Loucy (cell line): ENCODE data around the gene MROH2B.

ENCODE experiments used
- H2AFZ ChIP-seq: fragments of 200-600 bp; sonication (generic); 2 replicates; pipeline ENCODE4 v1.6.0; 2016; ENCODE audit warnings: antibody characterized with exemption, mild to moderate bottlenecking, low read length, moderate library complexity
- H3F3A ChIP-seq: fragments of 200-600 bp; 2 replicates; pipeline ENCODE4 v1.6.0; 2016; ENCODE audit warnings: antibody characterized with exemption, low read depth, mild to moderate bottlenecking
- H3K27me3 ChIP-seq: fragments of 200-600 bp; sonication (generic); 2 replicates; pipeline ENCODE4 v1.6.1; 2014; ENCODE audit warnings: low read length, mild to moderate bottlenecking; ENCODE audit not compliant: insufficient read depth, poor library complexity, severe bottlenecking
- H3K36me3 ChIP-seq: fragments of 200-600 bp; sonication (generic); 2 replicates; pipeline ENCODE4 v1.6.1; 2016; ENCODE audit warnings: low read length; ENCODE audit not compliant: insufficient read depth
- H3K4me1 ChIP-seq: fragments of 200-600 bp; sonication (generic); 2 replicates; pipeline ENCODE4 v1.5.1; 2014; ENCODE audit warnings: low read length, mild to moderate bottlenecking; ENCODE audit not compliant: insufficient read depth, poor library complexity, severe bottlenecking
- H3K4me2 ChIP-seq: fragments of 200-600 bp; sonication (generic); 2 replicates; pipeline ENCODE4 v1.6.0; 2014; ENCODE audit warnings: antibody characterized with exemption, low read length, low read depth, mild to moderate bottlenecking; ENCODE audit not compliant: poor library complexity, severe bottlenecking
- H3K4me3 ChIP-seq: fragments of 200-600 bp; sonication (generic); 2 replicates; pipeline ENCODE4 v1.5.1; 2014; ENCODE audit warnings: low read length, mild to moderate bottlenecking, mixed read lengths; ENCODE audit not compliant: poor library complexity, severe bottlenecking
- H3K79me2 ChIP-seq: fragments of 200-600 bp; sonication (generic); 2 replicates; pipeline ENCODE4 v1.6.1; 2014; ENCODE audit warnings: low read length; ENCODE audit not compliant: insufficient read depth
- H3K9ac ChIP-seq: fragments of 200-600 bp; sonication (generic); 2 replicates; pipeline ENCODE4 v1.6.0; 2014; ENCODE audit warnings: mild to moderate bottlenecking, low read depth, low read length, moderate library complexity; ENCODE audit not compliant: poor library complexity, severe bottlenecking
- H3K9me2 ChIP-seq: fragments of 200-600 bp; sonication (generic); replicated peaks from 2 replicates; pipeline ENCODE4 v1.6.1; 2016; ENCODE audit warnings: low read depth, low read length, mixed read lengths
- H3K9me3 ChIP-seq: fragments of 200-600 bp; sonication (generic); 2 replicates; pipeline ENCODE4 v1.6.1; 2014; ENCODE audit warnings: mild to moderate bottlenecking, antibody characterized with exemption, low read length, low read depth; ENCODE audit not compliant: insufficient read depth
- H4K20me1 ChIP-seq: fragments of 200-600 bp; sonication (generic); 2 replicates; pipeline ENCODE4 v1.6.0; 2014; ENCODE audit warnings: antibody characterized with exemption, low read length, mild to moderate bottlenecking; ENCODE audit not compliant: insufficient read depth, poor library complexity, severe bottlenecking
- EZH2phosphoT487 ChIP-seq: fragments of 200-600 bp; IDR thresholded peaks from 2 replicates; pipeline ENCODE4 v1.6.1; 2018; ENCODE audit warnings: antibody characterized with exemption, mild to moderate bottlenecking, moderate library complexity, borderline replicate concordance
- TF ChIP-seq, protein P1 (sequence below): fragments of 200-600 bp; sonication (generic); conservative IDR thresholded peaks from 2 replicates; pipeline ENCODE4 v1.5.1; 2014; ENCODE audit warnings: mild to moderate bottlenecking, antibody characterized with exemption, low read length

The MROH2B gene

GRCh38 chr5:41115281-41115680 lies 44.1 kb upstream of the MROH2B start:
- Histone ChIP-seq H3K9me3 (no peaks in the 10 kb centered on the region), H4K20me1 (no peaks in the 10 kb centered on the region), H3K9me2 (no peaks in the 10 kb centered on the region), H3F3A (no peaks in the 10 kb centered on the region), H3K27me3 (no peaks in the 10 kb centered on the region), H2AFZ (no peak overlapping the region), H3K4me3 (no peak overlapping the region), H3K79me2 (no peaks in the 10 kb centered on the region), H3K36me3 (no peaks in the 10 kb centered on the region), H3K9ac (no peak overlapping the region), H3K4me1 (no peaks in the 10 kb centered on the region), H3K4me2 (no peak overlapping the region)
- TF ChIP-seq EZH2phosphoT487: no peak
- TF ChIP-seq, protein P1, sequence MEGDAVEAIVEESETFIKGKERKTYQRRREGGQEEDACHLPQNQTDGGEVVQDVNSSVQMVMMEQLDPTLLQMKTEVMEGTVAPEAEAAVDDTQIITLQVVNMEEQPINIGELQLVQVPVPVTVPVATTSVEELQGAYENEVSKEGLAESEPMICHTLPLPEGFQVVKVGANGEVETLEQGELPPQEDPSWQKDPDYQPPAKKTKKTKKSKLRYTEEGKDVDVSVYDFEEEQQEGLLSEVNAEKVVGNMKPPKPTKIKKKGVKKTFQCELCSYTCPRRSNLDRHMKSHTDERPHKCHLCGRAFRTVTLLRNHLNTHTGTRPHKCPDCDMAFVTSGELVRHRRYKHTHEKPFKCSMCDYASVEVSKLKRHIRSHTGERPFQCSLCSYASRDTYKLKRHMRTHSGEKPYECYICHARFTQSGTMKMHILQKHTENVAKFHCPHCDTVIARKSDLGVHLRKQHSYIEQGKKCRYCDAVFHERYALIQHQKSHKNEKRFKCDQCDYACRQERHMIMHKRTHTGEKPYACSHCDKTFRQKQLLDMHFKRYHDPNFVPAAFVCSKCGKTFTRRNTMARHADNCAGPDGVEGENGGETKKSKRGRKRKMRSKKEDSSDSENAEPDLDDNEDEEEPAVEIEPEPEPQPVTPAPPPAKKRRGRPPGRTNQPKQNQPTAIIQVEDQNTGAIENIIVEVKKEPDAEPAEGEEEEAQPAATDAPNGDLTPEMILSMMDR: no peak

- Histone ChIP-seq H3K4me1 (no peaks in the 10 kb centered on the region), H3K4me3 (no peak overlapping the region), H3K79me2 (no peaks in the 10 kb centered on the region), H4K20me1 (no peaks in the 10 kb centered on the region), H3F3A (no peaks in the 10 kb centered on the region), H2AFZ (no peak overlapping the region), H3K9ac (no peak overlapping the region), H3K36me3 (no peaks in the 10 kb centered on the region), H3K9me3 (no peaks in the 10 kb centered on the region), H3K9me2 (no peaks in the 10 kb centered on the region), H3K27me3 (no peaks in the 10 kb centered on the region), H3K4me2 (no peak overlapping the region)
- TF ChIP-seq, protein P1: no peak
- no peak for TF ChIP-seq EZH2phosphoT487
These were observed 41.6 kb upstream of the MROH2B start for GRCh38 chr5:41112486-41113455.

DNA sequence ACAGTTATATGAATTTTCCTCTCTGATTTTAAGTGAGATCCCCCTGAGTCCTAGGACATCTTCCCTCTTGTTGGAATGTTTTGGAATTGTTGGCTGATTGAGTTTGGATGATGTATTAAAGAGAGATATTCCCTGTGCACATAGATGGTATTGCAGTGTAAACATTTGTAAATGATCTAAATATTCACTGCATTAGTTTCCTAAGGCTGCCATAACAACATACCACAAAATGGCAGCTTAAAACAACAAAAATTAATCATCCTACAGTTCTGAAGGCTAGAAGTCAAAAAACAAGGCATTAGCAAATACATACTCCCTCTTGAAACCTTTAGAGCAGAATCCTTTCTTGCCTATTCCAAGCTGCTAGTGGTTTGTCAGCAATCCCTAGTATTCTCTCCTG lies 38.0 kb upstream of the MROH2B start:
- H3K4me2 ChIP-seq: no peak overlapping the region
- H2AFZ ChIP-seq: no peak overlapping the region
- no peaks in the 10 kb centered on the region for H3K9me3 ChIP-seq
- H3F3A ChIP-seq: no peaks in the 10 kb centered on the region
- no peak for TF ChIP-seq EZH2phosphoT487
- TF ChIP-seq, protein P1: no peak
- H4K20me1 ChIP-seq: no peaks in the 10 kb centered on the region
- H3K36me3 ChIP-seq: no peaks in the 10 kb centered on the region
- H3K4me1 ChIP-seq: no peaks in the 10 kb centered on the region
- no peaks in the 10 kb centered on the region for H3K27me3 ChIP-seq
- no peak overlapping the region for H3K9ac ChIP-seq
- H3K79me2 ChIP-seq: no peaks in the 10 kb centered on the region
- H3K9me2 ChIP-seq: no peaks in the 10 kb centered on the region
- H3K4me3 ChIP-seq: no peak overlapping the region
